SIG-M5 treated with dmso at 0.1 percent for 504 hours (cell line): ENCODE data around the gene ATXN10.
A peak's percentile ranks its signal among the peaks of the same experiment; 100 is the strongest.
"Not testable (repeated sequence)": the region's sequence is repeated elsewhere in the genome, so short reads cannot be mapped to it uniquely, and the experiment has no call there.

Experiments
- DNase-seq: peaks from one replicate; lab custom pipeline; 2025; ENCODE audit not compliant: unreplicated experiment; lab: John Stamatoyannopoulos, UW

The ATXN10 gene

DNA sequence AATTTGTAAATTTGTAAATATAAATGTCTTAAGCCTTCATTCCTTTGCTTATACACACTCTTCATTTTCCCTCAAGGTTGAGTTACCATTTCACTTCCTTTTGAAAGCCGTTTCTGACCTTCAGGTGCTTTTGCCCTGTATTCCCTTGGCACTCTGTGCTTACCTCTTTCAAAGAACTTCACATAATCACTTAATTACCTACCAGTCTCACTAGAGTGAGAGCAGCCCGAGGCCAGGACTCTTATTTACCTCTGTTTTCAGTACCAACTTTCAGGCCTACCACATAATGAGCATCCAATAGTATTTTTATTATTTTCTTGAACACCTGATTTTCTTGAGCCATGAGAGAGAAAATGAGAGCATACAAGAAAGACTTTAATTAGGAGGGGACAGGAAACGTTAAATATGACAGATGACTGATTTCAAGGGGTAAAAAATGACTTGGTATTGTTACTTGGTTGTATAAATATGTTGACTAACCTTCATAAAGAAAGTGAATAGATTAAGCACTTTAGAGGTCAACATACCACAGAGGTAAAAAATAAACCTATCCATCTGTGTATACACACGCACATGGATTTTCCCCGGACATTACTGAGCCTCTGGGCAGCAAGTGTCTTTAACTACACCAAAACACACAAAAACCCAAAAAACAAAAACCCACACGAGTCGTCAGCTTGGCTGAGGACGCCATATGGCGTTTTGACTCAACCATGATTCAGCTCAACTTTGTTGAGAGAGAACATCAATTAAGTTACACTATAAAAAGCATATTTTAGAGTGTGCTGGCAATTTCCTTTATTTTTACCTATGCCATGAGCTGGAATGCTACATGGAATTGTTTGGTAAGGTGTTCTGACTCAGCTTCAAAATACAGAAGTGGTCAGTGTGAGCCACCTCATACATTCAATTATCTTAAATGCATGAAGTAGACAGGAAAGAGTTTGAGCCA lies 7.6 kb downstream of the ATXN10 start:
- DNase-seq: no peak

DNA sequence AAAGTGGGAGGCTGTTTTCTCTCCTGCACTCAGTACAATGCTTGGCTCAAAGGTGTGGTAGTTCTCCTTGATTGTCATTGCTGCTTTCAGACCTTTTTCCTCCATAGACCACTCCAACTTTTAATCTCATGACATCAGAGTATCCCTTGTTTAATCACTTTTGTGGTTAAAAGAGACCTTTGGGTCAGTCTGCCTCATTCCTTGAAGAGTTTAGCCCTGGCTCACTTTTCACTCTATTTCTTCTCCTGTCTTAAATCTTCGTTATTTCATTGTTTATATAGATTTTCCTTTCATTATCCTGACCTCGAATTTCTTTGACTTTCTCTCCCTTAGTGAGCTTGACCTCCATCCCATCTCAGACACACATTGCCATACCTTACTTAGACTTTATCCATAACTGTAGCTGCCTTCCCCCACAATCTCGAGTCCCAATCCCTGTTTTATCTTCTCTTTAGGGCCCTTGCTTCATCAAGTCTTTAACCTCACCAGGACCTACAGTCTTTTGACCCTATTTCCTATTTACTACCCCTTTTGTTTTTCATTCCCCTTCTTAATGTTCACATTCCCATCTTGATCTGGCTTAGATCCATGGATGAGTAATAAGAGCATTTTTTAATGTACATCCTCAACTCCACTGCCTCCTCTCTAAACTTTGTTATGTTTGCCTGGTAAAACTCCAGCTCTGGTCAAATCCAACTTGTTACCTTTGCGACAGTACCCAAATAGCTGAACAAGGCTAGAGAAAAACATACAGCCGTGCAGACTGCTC lies 9.5 kb downstream of the ATXN10 start:
- DNase-seq: no peak

DNA sequence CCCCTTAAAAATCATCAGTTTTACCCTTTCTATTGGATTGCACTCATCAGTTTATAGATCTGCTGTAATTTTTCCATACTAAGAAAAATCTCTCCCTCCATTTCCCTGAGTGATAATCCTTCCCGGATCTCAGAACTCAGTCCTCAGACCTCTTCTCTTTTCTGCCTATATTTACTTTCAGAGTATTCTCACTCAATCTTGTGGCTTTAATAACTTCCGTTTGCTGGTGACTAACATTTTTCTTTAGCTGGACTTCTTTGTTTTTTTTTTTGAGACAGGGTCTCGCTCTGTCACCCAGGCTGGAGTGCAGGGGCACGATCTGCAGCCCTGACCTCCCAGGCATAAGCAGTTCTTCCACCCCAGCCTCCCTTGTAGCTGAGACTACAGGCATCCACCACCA lies 10.4 kb downstream of the ATXN10 start:
- peak; percentile 39 for DNase-seq

DNA sequence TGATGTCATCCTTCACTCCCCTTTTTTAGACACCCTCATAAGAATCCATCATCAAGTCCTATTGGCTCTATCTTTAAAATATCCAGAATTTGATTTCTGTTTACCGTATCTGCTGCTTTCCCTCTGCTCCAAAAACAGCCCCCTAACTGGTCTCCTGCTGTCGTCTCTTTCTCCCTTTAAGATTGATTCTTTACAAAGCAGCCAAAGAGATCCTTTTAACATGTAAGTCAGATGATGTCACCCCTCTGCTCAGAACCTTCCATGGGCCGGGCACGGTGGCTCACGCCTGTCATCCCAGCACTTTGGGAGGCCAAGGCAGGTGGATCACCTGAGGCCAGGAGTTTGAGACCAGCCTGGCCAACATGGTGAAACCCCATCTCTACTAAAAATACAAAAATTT lies 11.1 kb downstream of the ATXN10 start:
- not testable (repeated sequence) for DNase-seq

DNA sequence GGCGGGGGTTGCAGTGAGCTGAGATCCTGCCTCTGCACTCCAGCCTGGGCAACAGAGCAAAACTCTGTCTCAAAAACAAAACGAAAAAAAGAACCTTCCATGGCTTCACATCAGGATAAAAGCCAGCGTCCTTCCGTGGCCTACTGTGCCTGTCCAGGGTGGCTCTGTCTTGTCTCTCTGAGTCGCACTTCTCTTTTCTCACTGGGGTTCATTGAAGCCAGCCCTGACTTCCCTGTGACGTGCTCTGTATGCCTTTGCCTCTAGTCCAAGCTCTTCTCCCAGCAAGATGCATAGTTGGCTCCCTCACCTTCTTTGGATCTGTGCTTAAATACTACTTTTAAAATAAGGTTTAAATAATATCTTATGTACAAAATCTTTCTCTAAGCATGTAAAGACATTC lies 11.6 kb downstream of the ATXN10 start:
- peak; percentile 57 for DNase-seq

DNA sequence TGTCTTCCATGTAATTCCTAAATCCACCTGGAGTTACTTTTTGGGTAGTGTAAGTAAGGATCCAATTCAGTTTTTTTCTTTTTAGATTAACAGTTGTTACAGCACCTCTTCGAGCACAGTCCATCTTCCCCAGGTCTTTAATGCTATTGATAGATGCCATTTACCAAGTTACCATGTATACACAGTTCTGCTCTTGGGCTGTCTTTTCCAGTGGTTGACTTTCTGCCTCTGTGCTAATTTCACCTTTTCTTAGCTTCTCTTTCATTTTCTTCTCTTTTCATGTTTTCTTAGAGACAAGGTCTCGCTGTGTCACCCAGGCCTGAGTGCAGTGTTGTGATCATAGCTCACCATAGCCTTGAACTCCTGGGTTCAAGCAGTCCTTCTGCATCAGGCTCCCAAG lies 12.0 kb downstream of the ATXN10 start:
- no peak for DNase-seq

DNA sequence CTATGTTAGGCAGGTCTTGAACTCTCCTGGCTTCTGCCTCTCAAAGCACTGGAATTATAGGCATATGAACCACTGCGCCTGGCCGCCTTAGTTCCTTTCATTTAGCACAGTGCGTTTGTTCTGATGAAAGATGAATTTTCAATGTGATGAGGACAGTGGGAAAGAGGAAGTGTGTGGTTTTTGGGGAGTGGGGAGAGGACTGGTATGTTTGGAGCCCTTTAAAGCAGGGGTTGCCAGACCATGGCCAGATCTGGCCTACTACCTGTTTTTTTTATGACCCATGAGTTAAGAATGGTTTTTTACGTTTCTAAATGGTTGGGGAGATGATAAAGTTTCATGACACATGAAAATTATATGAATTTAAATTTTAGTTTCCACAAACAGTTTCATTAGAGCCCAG lies 12.5 kb downstream of the ATXN10 start:
- DNase-seq: peak; percentile 62

DNA sequence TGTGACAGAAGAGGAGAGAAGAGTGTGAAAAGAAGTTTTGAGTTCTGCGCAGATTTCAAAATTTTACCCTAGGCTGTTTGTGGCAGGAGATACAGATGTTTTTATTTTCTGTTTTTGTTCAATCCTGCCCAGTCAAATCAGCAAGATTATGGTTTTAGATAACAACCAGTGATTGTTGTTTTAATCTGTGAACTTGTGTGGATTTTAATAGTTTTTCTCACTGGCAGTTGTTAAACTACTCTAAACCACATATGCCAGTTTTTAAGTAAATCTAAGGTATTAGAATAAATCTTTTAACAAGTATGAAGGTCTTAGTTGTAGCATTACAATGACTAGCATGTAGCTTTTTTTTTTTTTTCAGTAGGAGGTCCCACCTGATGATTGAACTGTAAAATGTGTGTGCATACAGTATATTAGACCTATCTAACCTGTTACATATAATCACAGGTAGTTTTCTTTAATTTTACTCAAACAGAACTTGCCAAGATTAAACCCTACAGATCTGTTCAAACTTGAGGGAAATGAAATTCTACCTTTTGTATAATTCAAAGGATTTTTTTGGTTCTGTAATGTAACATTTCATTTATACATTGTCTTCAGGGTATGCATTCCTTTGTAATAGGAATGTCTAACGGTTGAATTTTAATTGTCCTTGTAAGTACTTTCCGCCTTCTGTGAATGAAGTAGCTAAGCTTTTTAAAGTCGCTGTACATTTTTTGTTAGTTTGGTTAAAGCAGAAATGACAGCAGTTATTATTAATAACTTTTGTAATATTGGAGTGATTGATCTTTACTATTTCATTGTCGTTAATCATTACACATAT lies 13.3 kb downstream of the ATXN10 start:
- no peak for DNase-seq

DNA sequence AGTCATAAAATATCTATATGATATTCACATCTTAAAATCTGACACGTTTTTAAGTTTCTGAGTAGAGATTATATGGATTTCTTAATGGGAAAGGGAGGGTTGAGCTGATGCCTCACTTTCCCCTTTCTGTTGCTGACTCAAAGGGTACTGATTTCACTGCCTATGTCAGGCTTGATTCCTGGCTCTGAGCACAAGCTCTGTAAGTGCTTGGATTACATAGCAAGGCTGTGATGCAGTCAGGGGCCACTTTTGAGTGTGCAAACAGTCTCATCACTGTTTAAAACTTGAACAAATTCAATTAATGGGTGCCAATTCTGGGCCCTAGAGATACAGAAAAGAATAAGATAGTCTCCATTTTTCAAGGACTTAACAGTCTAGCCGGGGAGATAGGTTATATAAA lies 14.4 kb downstream of the ATXN10 start:
- DNase-seq: no peak

DNA sequence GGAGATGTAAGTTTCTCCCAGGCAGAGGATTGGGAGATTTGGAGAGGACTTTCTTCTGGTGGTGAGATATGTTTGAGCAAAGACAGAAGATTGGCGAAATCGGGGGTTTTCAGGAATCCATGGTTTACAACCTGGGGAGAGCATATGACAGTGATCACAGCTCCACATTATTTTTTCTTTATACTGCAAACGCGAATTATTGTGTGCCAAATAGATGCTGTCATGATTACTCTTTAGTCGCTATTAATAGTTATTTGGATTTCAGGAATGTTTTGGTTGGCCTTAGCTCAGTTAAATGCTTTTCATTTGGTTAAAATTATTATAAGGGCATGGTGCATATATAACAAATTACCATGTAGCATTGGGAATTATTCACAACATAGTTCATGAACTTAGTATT lies 15.2 kb downstream of the ATXN10 start:
- DNase-seq: no peak

DNA sequence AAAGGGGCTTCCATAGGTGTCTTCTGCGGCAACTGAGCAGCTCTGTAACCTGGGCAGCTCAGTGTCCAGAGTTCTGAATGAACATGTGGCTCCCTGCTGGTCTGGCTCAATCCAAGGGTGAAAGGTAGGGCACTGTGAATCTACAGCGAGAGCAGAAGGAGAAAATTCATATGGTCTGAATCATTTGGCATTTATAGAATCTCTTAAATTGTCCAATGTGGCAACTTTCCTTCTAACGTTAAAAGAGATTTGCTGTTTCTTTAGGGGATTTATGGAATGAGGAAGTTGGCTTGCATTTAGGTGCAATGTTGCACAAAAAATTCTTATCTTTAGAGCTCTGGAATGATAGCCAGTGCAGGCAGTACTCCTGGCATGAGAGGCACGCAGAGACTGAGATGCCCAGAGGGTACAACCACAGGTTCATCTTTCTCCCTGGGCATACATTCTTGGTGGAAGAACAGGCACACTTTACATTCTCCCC lies 17.0 kb downstream of the ATXN10 start:
- peak; percentile 32 for DNase-seq

DNA sequence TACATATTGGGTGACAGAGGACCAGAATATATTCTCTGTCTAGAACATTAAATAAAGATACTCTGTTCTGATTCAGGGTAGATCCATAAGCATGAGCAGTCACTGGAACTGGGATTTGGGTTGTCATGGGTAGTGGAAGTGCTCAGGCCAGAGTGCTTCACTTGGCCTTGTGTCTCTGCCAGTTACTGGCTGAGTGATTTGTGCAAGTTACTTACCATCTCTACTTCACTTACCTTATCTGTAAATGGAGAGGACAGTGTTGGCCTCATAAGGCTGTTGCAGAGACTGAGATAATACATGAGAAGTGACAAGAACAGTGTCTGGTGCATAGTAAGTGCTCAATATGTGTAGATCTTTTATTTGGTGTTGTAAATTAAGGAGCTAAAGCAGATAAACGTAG lies 17.6 kb downstream of the ATXN10 start:
- DNase-seq: no peak

DNA sequence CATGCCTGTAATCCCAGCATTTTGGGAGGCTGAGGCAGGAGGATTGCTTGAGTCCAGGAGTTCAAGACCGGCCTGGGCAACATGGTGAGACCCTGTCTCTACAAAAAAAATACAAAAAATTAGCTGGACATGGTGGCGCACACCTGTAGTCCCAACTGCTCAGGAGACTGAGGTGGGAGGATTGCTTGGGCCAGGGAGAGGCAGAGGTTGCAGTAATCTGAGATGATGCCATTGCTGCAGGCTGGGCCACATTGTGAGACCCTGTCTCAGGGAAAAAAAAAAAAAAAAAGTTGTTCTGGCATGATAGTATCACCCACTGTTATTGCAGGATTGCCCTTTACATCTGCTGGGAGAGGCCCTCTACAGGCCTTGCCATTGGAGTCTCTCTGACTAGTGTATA lies 18.4 kb downstream of the ATXN10 start:
- no peak for DNase-seq

DNA sequence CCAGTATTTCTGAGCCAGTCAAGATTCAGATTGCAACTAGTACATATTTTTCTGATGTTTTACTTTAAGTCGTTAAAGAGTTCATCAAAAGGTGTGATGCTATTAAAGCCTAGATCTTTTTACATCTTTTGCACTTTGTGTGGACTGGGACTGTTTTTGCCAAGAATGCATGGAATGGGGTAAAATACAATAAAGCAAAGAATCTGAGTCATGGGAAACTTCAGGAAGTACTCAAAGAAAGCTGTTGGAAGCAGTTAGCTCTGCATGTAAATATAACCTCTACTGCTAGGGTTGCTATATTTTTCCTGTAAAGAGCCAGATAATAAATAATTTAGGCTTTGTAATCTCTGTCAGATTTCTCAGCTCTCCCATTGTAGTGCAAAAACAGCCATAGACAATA lies 20.9 kb downstream of the ATXN10 start:
- no peak for DNase-seq

DNA sequence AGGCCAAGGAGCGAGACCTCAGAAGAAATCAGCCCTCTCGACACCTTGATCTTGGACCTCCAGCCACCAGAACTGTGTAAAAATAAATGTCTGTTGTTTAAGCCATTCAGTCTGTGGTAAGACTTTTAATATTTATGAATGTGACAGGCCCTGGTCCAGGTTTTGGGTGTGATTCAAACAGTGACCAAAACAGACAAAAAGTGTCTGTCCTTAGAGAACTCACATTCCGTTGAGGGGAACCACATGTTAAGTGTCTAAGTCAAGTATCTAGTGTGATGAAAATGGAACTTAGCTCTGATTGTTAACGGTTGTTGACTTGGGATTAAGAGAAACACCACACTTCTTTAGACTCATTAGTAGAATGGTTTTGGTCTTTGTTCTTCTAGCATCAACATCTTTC lies 22.2 kb downstream of the ATXN10 start:
- DNase-seq: no peak

DNA sequence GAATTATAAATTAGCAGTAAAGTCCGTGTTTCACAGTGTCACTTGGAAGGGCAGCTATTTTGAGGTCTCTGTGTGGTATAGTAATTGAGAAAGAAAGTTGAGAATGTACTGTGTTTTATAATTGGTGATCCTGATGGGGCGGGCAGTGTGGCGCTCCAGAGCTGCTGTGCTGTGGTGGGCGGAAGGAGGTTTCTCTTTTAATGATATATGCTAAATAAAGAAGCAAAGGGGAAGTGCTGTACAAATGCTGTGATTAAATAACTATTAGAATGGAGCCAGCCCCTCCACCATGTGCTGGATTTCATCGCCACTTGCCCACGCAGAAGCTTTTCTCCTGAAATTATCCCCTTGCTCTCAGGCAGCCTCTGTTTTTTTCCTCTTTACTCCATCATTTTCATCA lies 24.6 kb downstream of the ATXN10 start:
- DNase-seq: peak; percentile 72

DNA sequence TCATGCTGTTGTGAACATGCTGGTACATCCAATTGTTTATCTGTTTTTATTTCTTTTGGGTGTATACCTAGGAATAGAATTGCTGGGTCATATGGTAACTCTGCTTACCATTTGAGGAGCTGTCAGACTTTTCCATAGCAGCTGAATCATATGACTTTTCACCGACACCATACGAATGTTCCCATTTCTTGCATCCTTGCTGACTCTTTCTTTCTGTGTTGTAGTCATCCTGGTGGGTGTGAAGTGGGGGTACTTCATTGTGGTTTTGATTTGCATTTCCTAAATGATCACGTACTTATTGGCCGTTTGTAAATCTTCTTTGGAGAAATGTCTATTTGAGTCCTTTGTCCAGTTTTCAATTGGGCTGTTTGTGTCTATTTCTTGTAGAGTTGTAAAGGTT lies 26.5 kb downstream of the ATXN10 start:
- DNase-seq: no peak

DNA sequence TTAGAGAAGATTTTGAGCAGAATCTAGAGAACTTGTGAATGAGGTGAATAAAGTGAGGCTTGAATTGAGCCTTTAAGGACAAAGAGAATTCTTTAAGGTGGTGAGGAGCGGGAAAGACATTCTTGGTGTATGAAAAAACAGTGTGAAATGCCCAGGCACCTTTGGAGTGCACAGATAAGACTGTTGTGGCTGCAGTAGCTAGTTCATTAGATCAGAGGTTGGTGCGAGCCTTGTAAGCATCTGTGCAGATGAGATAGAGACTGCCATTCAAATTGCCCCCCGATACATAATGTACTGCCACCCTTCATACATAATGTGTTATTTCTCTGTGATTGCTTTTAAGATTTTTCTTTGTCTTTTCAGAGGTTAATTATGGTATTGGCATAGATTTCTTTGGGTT lies 31.3 kb downstream of the ATXN10 start:
- no peak for DNase-seq

DNA sequence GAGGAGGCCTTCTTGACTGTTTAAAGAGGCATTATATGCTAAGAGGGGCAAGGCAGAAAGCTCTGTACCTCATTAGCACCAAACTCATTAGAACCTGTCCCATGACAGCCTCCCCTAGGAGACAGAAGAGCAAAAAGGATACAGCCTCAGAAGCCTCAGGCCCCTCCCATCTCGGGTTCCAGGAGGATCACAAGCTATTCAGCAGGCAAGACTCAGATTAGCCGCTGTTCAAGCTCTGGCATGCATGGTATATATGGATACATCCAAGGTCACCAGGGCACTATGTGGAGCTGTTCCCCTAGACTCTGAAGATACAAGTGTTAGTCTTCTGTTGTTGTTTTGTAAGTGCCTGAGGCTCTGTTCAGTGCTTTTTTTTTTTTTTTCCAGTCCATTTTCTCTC lies 32.1 kb downstream of the ATXN10 start:
- no peak for DNase-seq

DNA sequence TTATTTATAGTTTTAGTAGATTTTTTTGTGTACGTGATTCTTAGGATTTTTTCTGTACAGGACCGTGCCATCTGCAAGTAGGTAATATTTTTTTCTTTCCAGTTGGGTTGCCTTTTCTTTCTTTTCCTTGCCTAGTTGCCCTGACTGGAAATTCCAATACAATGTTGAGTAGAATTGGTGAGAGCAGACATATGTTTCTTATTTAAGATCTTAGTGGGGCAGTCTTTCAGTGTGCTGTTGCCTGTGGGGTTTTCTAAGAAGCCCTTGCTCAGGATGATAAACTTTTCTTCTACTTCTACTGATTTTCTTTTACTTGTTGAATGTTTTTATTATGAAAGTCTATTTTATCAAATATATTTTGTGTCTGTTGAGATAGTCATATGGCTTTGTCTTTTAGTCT lies 33.0 kb downstream of the ATXN10 start:
- DNase-seq: no peak

DNA sequence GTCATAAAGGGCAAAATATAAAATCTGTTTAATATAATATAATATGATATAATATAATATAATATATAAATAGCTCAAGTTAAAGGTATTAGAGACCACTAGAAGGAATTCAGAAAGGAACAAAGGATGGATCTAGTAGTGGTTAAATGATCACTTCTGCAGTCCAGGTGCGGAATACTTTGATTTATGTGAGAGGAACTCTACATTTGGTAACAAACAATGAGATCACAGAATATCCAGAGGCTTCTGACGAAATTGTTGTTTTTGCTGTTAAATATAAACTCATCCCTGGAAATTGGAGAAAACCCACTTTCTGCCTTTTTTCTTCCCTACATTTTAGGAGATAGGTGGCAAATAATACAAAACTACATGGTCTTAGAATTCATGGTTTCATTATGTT lies 36.0 kb downstream of the ATXN10 start:
- DNase-seq: no peak
